Measurements from ENCODE around the gene IFNAR2.

DNA sequence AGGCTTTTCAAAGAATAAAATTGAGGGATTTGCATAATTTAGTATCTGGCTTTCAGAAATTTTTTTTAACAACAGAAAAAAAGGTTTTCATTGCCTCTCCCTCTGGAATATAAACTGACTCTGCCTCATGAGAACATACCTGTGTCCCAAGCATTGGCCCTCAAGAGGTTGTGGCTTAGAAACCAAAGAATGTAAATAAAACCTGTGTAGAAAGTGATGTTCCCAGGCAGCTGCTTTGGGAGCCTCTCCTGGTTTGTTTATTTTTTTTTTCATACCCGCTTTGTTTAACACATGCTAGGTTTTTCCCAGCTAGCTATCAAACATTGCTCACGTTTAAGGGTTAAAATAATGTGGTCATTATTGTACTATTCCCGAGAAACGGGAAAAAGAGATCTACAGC lies 40.5 kb upstream of the IFNAR2 start:
- TF ChIP-seq, protein P1, sequence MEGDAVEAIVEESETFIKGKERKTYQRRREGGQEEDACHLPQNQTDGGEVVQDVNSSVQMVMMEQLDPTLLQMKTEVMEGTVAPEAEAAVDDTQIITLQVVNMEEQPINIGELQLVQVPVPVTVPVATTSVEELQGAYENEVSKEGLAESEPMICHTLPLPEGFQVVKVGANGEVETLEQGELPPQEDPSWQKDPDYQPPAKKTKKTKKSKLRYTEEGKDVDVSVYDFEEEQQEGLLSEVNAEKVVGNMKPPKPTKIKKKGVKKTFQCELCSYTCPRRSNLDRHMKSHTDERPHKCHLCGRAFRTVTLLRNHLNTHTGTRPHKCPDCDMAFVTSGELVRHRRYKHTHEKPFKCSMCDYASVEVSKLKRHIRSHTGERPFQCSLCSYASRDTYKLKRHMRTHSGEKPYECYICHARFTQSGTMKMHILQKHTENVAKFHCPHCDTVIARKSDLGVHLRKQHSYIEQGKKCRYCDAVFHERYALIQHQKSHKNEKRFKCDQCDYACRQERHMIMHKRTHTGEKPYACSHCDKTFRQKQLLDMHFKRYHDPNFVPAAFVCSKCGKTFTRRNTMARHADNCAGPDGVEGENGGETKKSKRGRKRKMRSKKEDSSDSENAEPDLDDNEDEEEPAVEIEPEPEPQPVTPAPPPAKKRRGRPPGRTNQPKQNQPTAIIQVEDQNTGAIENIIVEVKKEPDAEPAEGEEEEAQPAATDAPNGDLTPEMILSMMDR (IDR thresholded peaks at IDR 0.05): no peak
- TF ChIP-seq ZFX (IDR thresholded peaks at IDR 0.05; ENCODE audit: borderline replicate concordance): no peak

Measured in 22Rv1 (cell line).